Measurements from ENCODE around the gene AVPR1B.

Gene AVPR1B

DNA sequence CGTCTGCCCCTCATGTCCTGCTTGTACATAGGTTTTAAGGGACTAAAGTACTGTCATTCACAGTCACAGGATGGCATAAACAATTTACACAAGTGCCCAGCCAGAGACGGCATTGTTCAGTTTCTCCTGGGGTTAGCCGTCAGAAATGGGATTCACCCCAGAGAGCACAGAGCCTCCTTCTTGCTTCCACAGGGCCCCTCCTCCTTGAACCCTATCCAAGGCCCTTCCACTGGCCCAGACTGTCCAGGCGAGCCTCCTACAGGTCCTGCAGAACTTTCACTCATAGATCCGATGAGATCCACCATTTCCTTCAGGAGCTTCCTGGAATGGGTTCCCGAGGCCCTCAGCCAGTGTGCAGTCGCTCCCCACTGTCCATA is 10.0 kb downstream of the AVPR1B start:
- no peak overlapping the region for H3K4me3 ChIP-seq (ENCODE audit: low read length)
- H3K9me3 ChIP-seq (ENCODE audit: low read length): no peaks in the 10 kb centered on the region
- no peaks in the 10 kb centered on the region for H3K4me1 ChIP-seq (ENCODE audit: insufficient read depth, low read length)
- peaks cover 5% of the 10 kb centered on the region for H3K27me3 ChIP-seq (ENCODE audit: insufficient read depth, low read length)
- no peak overlapping the region for H2AFZ ChIP-seq (ENCODE audit: low read depth, low read length)
- H3K36me3 ChIP-seq (ENCODE audit: insufficient read depth, low read length): no peaks in the 10 kb centered on the region

DNA sequence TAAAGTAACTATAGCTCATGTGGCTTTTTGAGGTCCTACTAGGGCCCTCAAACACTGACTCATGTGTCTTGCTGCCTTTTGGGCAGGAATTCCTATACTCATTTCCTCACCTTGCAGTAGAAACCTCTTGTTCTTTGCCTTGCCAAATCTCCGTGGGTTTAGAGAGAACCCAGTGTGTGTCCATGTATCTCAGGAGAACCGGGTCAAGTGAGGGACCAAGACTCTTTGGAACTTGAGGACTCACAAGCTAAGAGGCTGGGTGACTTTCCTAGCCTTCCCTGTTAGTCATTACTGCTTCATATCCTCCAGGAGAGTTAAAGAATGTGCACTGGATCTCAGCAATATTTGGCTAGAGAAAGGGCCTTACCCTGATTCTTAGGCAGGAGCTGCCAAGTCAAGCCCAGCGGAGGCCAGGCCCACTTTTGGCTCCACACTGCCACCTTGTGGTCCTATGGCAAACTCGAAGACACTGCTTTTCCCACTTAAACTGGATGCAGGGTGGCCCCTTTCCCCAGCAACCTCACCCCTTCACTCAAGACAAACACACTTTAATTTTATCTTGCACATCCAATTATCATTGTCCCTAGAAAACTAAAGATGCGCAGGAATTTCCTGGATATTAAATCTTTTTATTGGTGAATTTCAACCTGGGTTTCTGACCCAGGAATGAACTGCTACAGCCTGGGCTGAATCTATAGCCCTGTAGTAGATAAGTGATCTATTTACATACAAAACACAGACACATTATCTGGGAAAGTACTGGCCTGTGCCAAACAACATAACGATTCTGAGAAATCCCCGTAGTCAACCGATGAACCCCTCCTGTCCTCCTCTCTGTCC is 10.6 kb downstream of the AVPR1B start:
- Histone ChIP-seq H3K9me3 (ENCODE audit: low read length) (no peaks in the 10 kb centered on the region), H3K4me3 (ENCODE audit: low read length) (no peak overlapping the region), H3K4me1 (ENCODE audit: insufficient read depth, low read length) (no peaks in the 10 kb centered on the region)

DNA sequence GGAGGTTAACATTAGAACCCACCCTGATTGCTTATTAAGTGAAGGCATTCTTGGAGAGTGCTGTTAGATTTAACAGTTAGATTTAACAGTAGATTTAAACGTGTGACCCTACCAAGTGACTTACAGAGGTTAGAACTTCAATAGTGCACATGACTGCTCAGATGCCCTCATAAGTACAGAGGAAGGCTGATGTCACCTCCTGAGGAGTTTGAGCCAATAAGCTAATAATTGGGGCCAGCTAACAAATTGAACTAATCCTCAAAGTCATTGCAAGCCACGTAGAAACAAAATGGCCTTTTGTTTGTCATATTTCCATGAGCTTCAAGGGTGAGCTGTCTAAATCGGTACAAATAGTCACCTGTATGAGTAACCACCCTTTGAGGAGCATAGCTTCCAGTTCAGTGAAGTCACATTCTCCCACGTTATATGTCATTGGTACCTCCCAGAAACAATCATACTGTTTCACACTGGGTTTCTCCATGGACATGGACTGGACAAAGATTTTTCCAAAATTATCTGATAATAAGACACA is 11.7 kb downstream of the AVPR1B start:
- no peak overlapping the region for H3K4me3 ChIP-seq (ENCODE audit: low read length)
- no peaks in the 10 kb centered on the region for H3K36me3 ChIP-seq (ENCODE audit: insufficient read depth, low read length)
- no peaks in the 10 kb centered on the region for H3K4me1 ChIP-seq (ENCODE audit: insufficient read depth, low read length)
- no peaks in the 10 kb centered on the region for H3K9me3 ChIP-seq (ENCODE audit: low read length)
- H2AFZ ChIP-seq (ENCODE audit: low read depth, low read length): no peak overlapping the region
- H3K27me3 ChIP-seq (ENCODE audit: insufficient read depth, low read length): peaks cover 5% of the 10 kb centered on the region

More for the DNA sequence above, 10.6 kb downstream of the AVPR1B start:
- Histone ChIP-seq H2AFZ (ENCODE audit: low read depth, low read length) (no peak overlapping the region), H3K36me3 (ENCODE audit: insufficient read depth, low read length) (no peaks in the 10 kb centered on the region), H3K27me3 (ENCODE audit: insufficient read depth, low read length) (peaks cover 5% of the 10 kb centered on the region)

DNA sequence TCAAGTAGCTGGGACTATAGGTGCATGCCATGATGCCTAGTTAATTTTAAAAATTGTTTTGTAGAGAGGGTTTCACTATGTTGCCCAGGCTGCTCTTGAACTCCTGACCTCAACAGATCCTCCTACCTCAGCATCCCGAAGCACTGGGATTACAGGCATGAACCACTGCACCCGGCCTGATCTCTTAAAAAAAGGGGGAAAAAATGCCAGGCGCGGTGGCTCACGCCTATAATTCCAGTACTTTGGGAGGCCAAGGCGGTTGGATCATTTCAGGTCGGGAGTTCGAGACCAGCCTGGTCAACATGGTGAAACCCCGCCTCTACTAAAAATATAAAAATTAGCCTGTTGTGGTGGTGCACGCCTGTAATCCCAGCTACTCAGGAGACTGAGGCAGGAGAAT is 13.2 kb downstream of the AVPR1B start:
- H3K27me3 ChIP-seq (ENCODE audit: insufficient read depth, low read length): peaks cover 3% of the 10 kb centered on the region
- no peak overlapping the region for H3K4me3 ChIP-seq (ENCODE audit: low read length)
- H3K36me3 ChIP-seq (ENCODE audit: insufficient read depth, low read length): no peaks in the 10 kb centered on the region
- H2AFZ ChIP-seq (ENCODE audit: low read depth, low read length): no peak overlapping the region
- H3K4me1 ChIP-seq (ENCODE audit: insufficient read depth, low read length): no peaks in the 10 kb centered on the region
- H3K9me3 ChIP-seq (ENCODE audit: low read length): no peaks in the 10 kb centered on the region

DNA sequence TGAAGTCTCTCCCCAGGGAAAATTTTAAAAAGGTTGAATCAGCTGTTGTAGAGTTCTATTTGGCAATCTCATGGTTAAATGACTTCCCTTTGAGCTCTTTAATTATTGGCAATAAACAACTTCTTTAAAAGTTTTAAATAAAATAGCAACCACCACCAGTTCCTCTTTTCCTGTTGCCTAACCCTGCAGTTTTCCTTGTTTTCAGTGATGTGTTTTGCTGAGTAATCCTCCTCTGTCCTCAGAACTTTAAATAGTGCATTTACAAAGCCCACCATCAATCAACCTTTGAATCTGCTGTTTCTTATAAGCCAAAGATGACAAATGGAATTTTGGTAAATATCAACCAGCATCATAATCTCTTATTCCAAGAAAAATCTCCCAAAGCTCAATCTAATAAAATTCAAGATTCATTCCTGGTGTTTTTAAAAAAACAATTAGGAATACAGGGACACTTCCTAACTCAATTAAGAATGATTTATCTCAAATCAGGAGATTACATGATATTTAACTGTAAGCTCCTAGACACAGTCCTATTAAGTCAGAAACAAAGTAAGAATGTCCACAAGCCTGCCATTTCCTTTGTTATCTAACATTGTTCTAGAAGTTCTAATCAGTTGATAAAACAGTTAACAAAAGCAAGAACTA is 14.8 kb downstream of the AVPR1B start:
- no peaks in the 10 kb centered on the region for H3K9me3 ChIP-seq (ENCODE audit: low read length)
- no peaks in the 10 kb centered on the region for H3K36me3 ChIP-seq (ENCODE audit: insufficient read depth, low read length)
- no peak overlapping the region for H3K4me3 ChIP-seq (ENCODE audit: low read length)
- H3K27me3 ChIP-seq (ENCODE audit: insufficient read depth, low read length): no peaks in the 10 kb centered on the region
- H3K4me1 ChIP-seq (ENCODE audit: insufficient read depth, low read length): no peaks in the 10 kb centered on the region
- H2AFZ ChIP-seq (ENCODE audit: low read depth, low read length): no peak overlapping the region

DNA sequence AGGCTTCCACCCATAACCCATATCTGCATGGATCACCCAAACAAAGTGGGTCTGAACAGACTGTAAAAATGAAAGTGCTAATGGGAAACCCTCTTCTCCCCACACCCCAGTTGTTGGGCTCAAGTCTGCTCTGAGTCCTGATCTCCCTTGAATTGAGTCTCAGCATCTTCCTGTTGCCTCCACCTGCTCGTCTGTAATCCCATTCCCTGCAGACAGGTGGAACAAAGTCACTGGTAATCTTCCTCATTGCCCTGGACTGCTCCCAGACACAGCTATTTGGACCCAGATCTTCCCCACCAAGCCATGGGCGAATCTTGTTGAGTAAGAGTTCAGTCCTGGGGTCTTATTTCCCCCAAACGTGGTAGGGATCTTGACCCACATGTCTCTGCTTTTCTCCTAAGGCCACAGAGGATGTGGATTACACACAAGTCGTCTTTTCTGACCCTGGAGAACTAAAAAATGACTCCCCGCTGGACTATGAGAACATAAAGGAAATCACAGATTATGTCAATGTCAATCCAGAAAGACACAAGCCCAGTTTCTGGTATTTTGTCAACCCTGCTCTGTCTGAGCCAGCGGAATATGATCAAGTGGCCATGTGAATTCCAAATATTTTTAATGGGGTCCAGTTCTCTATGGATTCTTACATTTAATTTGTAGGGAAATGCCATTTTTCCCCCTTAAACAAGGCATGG is 15.7 kb downstream of the AVPR1B start:
- Histone ChIP-seq H3K4me3 (ENCODE audit: low read length) (no peak overlapping the region), H3K27me3 (ENCODE audit: insufficient read depth, low read length) (no peaks in the 10 kb centered on the region), H2AFZ (ENCODE audit: low read depth, low read length) (no peak overlapping the region), H3K36me3 (ENCODE audit: insufficient read depth, low read length) (no peaks in the 10 kb centered on the region), H3K9me3 (ENCODE audit: low read length) (no peaks in the 10 kb centered on the region), H3K4me1 (ENCODE audit: insufficient read depth, low read length) (no peaks in the 10 kb centered on the region)

DNA sequence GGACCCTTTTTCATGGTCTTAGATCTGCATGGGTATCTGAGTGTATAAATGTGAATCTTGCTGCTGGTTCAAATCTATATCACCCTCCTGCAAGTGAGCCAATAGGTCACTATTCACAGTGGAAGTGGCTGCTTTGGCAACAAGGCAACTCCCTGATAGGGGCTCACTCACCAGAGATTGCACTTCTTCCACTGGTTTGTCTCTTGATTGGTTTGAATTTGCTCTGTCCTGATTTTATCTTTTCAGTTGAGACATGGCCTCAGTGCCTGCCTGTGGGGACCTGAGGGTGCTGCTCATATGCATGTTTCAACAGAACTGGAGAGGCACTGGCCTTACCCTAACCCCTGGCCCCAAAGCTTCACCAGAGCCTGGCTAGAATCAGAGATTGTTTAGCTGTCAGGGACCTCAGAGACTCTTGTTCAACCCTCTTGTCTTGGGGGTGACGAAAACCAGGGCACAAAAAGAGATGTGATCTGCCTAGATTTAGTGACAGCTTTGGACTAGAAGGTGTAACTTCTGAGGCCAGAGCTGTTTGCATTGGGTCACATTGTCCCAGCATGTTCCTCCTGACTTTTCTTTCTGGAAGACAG is 16.9 kb downstream of the AVPR1B start:
- H3K36me3 ChIP-seq (ENCODE audit: insufficient read depth, low read length): no peaks in the 10 kb centered on the region
- no peak overlapping the region for H2AFZ ChIP-seq (ENCODE audit: low read depth, low read length)
- H3K27me3 ChIP-seq (ENCODE audit: insufficient read depth, low read length): no peaks in the 10 kb centered on the region
- no peak overlapping the region for H3K4me3 ChIP-seq (ENCODE audit: low read length)
- no peaks in the 10 kb centered on the region for H3K9me3 ChIP-seq (ENCODE audit: low read length)
- H3K4me1 ChIP-seq (ENCODE audit: insufficient read depth, low read length): no peaks in the 10 kb centered on the region

DNA sequence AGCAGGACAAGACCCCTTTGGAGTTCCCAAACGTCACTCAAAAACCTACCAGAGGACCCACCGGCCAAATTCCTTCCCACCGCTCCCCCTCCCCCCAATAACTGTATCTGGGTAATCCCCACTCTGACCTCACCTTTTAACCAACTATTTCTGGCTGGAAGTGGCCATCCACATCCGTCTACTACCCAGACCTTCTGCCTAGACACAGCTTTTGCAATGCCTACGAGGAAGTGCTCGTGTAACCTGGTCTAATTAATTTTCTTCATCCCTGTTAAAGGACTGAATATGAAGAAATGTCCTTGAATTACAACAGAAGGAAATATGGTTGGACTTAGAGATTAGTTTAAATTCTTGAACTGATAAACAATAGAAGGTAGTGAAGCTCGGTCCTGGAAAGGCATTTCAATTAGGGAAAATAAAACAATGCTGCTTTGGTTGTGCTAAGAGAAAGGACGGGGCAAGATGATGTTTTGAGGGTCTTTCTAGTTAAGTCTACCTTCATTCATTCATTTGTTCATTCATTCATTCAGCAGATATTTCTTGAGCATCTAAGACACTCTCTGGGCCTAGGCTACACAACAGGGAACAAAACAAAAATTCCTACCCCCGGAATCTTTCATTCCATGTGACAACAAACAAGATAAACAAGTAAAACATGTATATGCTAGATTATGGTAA is 18.8 kb downstream of the AVPR1B start:
- H3K9me3 ChIP-seq (ENCODE audit: low read length): no peaks in the 10 kb centered on the region

DNA sequence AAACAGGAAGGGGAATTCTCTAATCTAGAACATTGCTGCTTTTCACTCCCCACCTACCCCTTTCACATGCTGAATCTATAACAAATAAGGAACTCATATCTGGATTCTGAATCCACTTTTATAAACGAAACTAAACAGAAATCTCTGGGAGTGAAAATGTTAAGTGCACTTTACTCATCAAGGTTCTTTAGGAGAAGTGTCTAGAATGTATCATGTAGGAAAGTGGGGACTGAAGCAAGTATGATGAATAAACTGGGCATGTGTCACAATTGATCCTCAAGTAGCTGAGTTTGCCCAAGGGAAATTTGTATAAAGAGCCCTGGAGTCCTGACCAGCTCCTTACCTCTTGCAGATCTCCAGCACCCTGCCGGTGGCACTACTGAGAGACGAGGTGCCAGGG is 19.8 kb downstream of the AVPR1B start:
- no peaks in the 10 kb centered on the region for H3K36me3 ChIP-seq (ENCODE audit: insufficient read depth, low read length)
- H3K27me3 ChIP-seq (ENCODE audit: insufficient read depth, low read length): peaks cover 3% of the 10 kb centered on the region
- H2AFZ ChIP-seq (ENCODE audit: low read depth, low read length): no peak overlapping the region
- no peak overlapping the region for H3K4me3 ChIP-seq (ENCODE audit: low read length)
- H3K4me1 ChIP-seq (ENCODE audit: insufficient read depth, low read length): no peaks in the 10 kb centered on the region
- no peaks in the 10 kb centered on the region for H3K9me3 ChIP-seq (ENCODE audit: low read length)

More for the DNA sequence above, 18.8 kb downstream of the AVPR1B start:
- Histone ChIP-seq H3K36me3 (ENCODE audit: insufficient read depth, low read length) (no peaks in the 10 kb centered on the region), H3K27me3 (ENCODE audit: insufficient read depth, low read length) (peaks cover 3% of the 10 kb centered on the region), H3K4me3 (ENCODE audit: low read length) (no peak overlapping the region), H3K4me1 (ENCODE audit: insufficient read depth, low read length) (no peaks in the 10 kb centered on the region), H2AFZ (ENCODE audit: low read depth, low read length) (no peak overlapping the region)

DNA sequence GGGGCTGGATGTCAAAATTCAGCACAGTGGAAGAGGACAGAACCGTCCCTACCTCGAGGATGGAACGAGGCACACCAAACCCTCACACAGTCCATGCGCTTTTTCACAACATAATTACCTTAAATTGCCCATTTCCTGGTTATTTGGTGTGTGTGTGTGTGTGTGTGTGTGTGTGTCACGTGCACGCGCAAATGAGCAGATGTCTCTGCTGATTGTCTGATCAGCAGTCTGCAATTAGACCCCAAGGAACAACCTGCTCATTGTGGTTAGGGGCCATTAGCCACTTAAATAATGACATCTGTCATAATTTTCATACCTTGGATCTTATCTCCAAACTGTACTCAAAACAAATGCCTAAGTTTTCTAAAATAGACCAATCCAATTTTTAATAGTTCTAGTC is 23.2 kb downstream of the AVPR1B start:
- H2AFZ ChIP-seq (ENCODE audit: low read depth, low read length): no peak overlapping the region
- H3K4me3 ChIP-seq (ENCODE audit: low read length): no peak overlapping the region
- H3K4me1 ChIP-seq (ENCODE audit: insufficient read depth, low read length): no peaks in the 10 kb centered on the region
- H3K36me3 ChIP-seq (ENCODE audit: insufficient read depth, low read length): no peaks in the 10 kb centered on the region
- peaks cover 3% of the 10 kb centered on the region for H3K27me3 ChIP-seq (ENCODE audit: insufficient read depth, low read length)
- no peaks in the 10 kb centered on the region for H3K9me3 ChIP-seq (ENCODE audit: low read length)

DNA sequence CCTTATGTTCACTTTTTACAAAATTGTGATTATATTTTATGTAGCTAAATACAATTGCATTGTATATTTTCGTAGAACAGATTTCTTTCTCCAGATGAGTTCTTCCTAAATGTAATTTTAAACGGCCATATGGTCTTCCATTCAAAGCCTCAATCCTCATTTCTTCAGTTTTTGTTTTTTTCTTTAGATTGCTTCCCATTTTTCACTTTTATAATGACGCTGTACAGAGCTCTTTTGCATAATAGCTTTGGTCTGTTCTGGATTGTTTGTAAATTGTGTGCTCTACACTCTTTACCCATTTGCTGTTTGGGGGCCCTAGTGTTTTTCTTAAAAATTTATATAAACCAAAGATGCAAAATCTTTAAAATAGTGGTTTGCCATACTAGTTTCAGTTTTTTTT is 27.8 kb downstream of the AVPR1B start:
- no peaks in the 10 kb centered on the region for H3K36me3 ChIP-seq (ENCODE audit: insufficient read depth, low read length)
- no peak overlapping the region for H2AFZ ChIP-seq (ENCODE audit: low read depth, low read length)
- no peaks in the 10 kb centered on the region for H3K4me1 ChIP-seq (ENCODE audit: insufficient read depth, low read length)
- H3K9me3 ChIP-seq (ENCODE audit: low read length): no peaks in the 10 kb centered on the region
- H3K4me3 ChIP-seq (ENCODE audit: low read length): no peak overlapping the region
- peaks cover 3% of the 10 kb centered on the region for H3K27me3 ChIP-seq (ENCODE audit: insufficient read depth, low read length)

DNA sequence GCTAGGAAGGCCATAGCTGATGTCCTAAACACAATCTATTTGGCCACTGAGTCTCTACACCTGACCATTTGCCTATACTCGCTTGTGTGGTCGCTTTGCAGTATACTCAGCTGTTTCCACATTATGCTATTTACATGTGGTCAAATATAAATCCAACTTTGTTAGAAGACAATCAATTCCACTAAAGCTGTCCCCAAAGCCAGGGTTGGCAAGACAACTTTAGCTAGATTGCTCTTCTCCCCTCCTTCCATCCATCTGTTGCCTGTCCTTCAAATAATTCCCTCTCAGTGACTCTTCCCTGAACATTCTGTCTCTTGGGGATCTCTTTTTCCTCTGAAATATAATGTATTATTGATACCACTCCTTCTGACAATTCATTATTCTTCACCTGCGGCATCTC is 30.1 kb downstream of the AVPR1B start:
- Histone ChIP-seq H3K4me3 (ENCODE audit: low read length) (no peak overlapping the region), H3K36me3 (ENCODE audit: insufficient read depth, low read length) (no peaks in the 10 kb centered on the region), H3K4me1 (ENCODE audit: insufficient read depth, low read length) (no peaks in the 10 kb centered on the region), H2AFZ (ENCODE audit: low read depth, low read length) (no peak overlapping the region), H3K9me3 (ENCODE audit: low read length) (no peaks in the 10 kb centered on the region), H3K27me3 (ENCODE audit: insufficient read depth, low read length) (peaks cover 3% of the 10 kb centered on the region)

Measured in neuron (in vitro differentiated cells).